ENCODE measurements around the gene MYG1. TPM values are rescaled to one million over a fixed set of nuclear protein-coding genes. Genes with fewer than 3 reads are reported as not detected.
"Not testable (repeated sequence)": the region's sequence is repeated elsewhere in the genome, so short reads cannot be mapped to it uniquely, and the experiment has no call there.

The MYG1 gene
- polyA plus RNA-seq, 2 of the 4 experiments (the other 2 are of a cell fraction), result 55.9 to 75.2 TPM

DNA sequence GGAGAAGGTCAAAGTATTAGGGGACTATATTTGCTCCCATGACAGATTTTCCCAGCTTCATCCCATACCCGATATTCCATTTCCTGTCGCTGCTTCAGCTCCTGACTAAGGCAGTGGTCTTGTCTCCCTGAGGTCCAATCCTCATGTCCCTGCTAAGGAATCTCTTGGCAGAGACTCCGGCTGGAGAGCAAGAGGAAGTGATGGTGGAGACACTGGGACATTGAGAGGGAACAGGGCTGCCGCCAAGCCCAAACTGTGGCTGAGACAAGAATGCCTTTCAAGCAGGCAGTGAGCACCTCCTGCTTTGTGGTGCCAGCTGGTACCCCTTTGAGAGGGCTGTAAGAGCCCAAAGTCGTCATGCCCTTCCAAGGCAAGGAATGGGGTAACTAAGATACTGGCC is 31.2 kb downstream of the MYG1 start:
- H3K27ac ChIP-seq, result no peak overlapping the region
- FAIRE-seq, result no peak
- 74% methylated on average over 5 of the region's 5 CpGs for WGBS (ENCODE audit: missing lambda C conversion rate)
- no peak overlapping the region for H3K4me2 ChIP-seq
- ATAC-seq, result no peak
- no peaks in the 10 kb centered on the region for H3K9me3 ChIP-seq
- peaks cover 4% of the 10 kb centered on the region; the same call in 1 of the 3 replicates for H3K4me1 ChIP-seq
- H3K4me3 ChIP-seq, result no peak overlapping the region
- no peak for DNase-seq (ENCODE audit: low read depth in 1 of 2, low spot score in 1 of 2)
- ChIA-PET CTCF (interaction anchor here (2.4 to 21.4 kb wide), 5 partner anchors 10 to 177 kb away, joined by 7 to 638 read pairs (median 137); partner anchors contain the start of genes AAAS, AMHR2 and NPFF), POLR2A (interaction anchor here (1.6 kb wide), 1 partner anchor 49 kb away, joined by 5 read pairs; no protein-coding TSS in a partner anchor)
- TF ChIP-seq CHD2 (IDR thresholded peaks at IDR 0.05; ENCODE audit: low read length, partially characterized antibody), result no peak
- no peak for TF ChIP-seq KDM1A (IDR thresholded peaks at IDR 0.05; ENCODE audit: low read depth)
- TF ChIP-seq RNF2 (IDR thresholded peaks at IDR 0.05; ENCODE audit: borderline replicate concordance, low read depth), result no peak
- TF ChIP-seq TP53 (CRISPR knock-in tag; IDR thresholded peaks at IDR 0.05), result no peak
- TF ChIP-seq NFE2L2 (conservative IDR thresholded peaks at IDR 0.05; ENCODE audit: low read length), result no peak
- TF ChIP-seq, protein P1, sequence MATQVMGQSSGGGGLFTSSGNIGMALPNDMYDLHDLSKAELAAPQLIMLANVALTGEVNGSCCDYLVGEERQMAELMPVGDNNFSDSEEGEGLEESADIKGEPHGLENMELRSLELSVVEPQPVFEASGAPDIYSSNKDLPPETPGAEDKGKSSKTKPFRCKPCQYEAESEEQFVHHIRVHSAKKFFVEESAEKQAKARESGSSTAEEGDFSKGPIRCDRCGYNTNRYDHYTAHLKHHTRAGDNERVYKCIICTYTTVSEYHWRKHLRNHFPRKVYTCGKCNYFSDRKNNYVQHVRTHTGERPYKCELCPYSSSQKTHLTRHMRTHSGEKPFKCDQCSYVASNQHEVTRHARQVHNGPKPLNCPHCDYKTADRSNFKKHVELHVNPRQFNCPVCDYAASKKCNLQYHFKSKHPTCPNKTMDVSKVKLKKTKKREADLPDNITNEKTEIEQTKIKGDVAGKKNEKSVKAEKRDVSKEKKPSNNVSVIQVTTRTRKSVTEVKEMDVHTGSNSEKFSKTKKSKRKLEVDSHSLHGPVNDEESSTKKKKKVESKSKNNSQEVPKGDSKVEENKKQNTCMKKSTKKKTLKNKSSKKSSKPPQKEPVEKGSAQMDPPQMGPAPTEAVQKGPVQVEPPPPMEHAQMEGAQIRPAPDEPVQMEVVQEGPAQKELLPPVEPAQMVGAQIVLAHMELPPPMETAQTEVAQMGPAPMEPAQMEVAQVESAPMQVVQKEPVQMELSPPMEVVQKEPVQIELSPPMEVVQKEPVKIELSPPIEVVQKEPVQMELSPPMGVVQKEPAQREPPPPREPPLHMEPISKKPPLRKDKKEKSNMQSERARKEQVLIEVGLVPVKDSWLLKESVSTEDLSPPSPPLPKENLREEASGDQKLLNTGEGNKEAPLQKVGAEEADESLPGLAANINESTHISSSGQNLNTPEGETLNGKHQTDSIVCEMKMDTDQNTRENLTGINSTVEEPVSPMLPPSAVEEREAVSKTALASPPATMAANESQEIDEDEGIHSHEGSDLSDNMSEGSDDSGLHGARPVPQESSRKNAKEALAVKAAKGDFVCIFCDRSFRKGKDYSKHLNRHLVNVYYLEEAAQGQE (IDR thresholded peaks at IDR 0.05), result no peak
- TF ChIP-seq FOSL2 (IDR thresholded peaks at IDR 0.05), result no peak
- no peak for TF ChIP-seq FOSL2 (CRISPR knock-in tag; IDR thresholded peaks at IDR 0.05)
- TF ChIP-seq TFCP2L1 (CRISPR knock-in tag; IDR thresholded peaks at IDR 0.05), result no peak
- TF ChIP-seq JUNB (IDR thresholded peaks at IDR 0.05), result no peak
- TF ChIP-seq ZC3H11A (IDR thresholded peaks at IDR 0.05), result no peak
- no peak for TF ChIP-seq MYC (IDR thresholded peaks at IDR 0.05; ENCODE audit: borderline replicate concordance, low read length)
- TF ChIP-seq, protein P2, sequence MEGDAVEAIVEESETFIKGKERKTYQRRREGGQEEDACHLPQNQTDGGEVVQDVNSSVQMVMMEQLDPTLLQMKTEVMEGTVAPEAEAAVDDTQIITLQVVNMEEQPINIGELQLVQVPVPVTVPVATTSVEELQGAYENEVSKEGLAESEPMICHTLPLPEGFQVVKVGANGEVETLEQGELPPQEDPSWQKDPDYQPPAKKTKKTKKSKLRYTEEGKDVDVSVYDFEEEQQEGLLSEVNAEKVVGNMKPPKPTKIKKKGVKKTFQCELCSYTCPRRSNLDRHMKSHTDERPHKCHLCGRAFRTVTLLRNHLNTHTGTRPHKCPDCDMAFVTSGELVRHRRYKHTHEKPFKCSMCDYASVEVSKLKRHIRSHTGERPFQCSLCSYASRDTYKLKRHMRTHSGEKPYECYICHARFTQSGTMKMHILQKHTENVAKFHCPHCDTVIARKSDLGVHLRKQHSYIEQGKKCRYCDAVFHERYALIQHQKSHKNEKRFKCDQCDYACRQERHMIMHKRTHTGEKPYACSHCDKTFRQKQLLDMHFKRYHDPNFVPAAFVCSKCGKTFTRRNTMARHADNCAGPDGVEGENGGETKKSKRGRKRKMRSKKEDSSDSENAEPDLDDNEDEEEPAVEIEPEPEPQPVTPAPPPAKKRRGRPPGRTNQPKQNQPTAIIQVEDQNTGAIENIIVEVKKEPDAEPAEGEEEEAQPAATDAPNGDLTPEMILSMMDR (IDR thresholded peaks at IDR 0.05), result no peak
- no peak for TF ChIP-seq ZNF302 (CRISPR knock-in tag; IDR thresholded peaks at IDR 0.05)
- no peak for TF ChIP-seq GATA3 (IDR thresholded peaks at IDR 0.05; ENCODE audit: borderline replicate concordance)
- no peak for TF ChIP-seq CHD4 (IDR thresholded peaks at IDR 0.05; ENCODE audit: borderline replicate concordance)
- TF ChIP-seq CBX8 (IDR thresholded peaks at IDR 0.05), result no peak
- no peak for TF ChIP-seq PHF8 (IDR thresholded peaks at IDR 0.05; ENCODE audit: borderline replicate concordance, low read depth)

DNA sequence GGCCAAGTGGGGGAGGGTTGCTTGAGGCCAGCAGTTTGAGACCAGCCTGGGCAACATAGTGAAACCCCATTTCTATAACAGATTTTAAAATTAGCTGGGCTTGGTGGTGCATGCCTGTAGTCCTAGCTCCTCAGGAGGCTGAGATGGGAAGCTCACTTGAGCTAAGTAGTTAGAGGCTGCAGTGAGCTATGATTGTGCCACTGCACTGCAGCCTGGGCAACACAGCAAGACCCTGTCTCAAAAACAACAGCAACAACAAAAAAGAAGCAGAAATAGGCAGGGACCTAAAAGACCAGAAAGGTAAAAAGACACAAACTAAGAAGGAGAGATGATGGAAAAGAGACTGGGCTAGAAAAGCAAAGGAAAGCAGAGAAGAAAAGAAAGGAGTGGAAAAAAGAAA is 32.8 kb downstream of the MYG1 start:
- H3K9me3 ChIP-seq; H3K4me3 ChIP-seq; ATAC-seq; H3K27ac ChIP-seq; H3K4me2 ChIP-seq; H3K4me1 ChIP-seq; FAIRE-seq; DNase-seq (ENCODE audit: low read depth in 1 of 2, low spot score in 1 of 2): not testable (repeated sequence)
- CTCF ChIA-PET, result interaction anchor here (1.2 to 21.4 kb wide), 6 partner anchors 8 to 176 kb away, joined by 3 to 638 read pairs (median 98); partner anchors contain the start of genes AAAS, AMHR2 and NPFF
- POLR2A ChIA-PET, result interaction anchor here (1.0 to 1.3 kb wide), 2 partner anchors 13 to 89 kb away, joined by 3 to 4 read pairs; no protein-coding TSS in a partner anchor

DNA sequence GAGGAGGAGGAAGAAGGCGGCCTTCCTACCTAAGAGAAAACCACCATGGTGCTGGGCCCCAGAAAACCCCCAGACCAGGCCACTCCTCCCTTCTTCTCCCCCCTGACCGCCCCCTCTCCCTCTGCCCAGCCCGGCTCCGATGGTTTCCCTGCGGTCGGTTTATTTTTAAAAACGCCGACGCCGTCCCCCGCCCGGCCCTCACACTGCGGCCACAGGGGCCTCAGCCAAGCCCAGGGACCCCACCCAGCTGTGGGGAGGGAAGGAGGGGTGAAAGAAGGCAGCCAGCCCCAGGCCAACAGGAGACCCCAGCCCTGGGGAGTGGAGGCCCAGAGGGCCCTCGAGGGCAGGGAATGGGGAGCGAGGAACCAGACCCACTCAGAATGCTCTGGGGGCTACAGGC is 33.2 kb downstream of the MYG1 start:
- no peaks in the 10 kb centered on the region for H3K4me1 ChIP-seq
- DNase-seq (ENCODE audit: low read depth in 1 of 2, low spot score in 1 of 2), result no peak
- no peak for TF ChIP-seq HDAC2 (IDR thresholded peaks at IDR 0.05)
- TF ChIP-seq, protein P3, sequence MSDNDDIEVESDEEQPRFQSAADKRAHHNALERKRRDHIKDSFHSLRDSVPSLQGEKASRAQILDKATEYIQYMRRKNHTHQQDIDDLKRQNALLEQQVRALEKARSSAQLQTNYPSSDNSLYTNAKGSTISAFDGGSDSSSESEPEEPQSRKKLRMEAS (IDR thresholded peaks at IDR 0.05), result no peak
- no peak for TF ChIP-seq JUN (IDR thresholded peaks at IDR 0.05)
- TF ChIP-seq, protein P4, sequence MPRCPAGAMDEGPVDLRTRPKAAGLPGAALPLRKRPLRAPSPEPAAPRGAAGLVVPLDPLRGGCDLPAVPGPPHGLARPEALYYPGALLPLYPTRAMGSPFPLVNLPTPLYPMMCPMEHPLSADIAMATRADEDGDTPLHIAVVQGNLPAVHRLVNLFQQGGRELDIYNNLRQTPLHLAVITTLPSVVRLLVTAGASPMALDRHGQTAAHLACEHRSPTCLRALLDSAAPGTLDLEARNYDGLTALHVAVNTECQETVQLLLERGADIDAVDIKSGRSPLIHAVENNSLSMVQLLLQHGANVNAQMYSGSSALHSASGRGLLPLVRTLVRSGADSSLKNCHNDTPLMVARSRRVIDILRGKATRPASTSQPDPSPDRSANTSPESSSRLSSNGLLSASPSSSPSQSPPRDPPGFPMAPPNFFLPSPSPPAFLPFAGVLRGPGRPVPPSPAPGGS (IDR thresholded peaks at IDR 0.05), result no peak
- TF ChIP-seq ZC3H11A (IDR thresholded peaks at IDR 0.05), result no peak
- TF ChIP-seq FOXS1 (CRISPR knock-in tag; IDR thresholded peaks at IDR 0.05), result no peak
- no peak for TF ChIP-seq CEBPB (IDR thresholded peaks at IDR 0.05)
- TF ChIP-seq ZSCAN20 (CRISPR knock-in tag; IDR thresholded peaks at IDR 0.05), result no peak
- no peak for TF ChIP-seq ZFP36 (IDR thresholded peaks at IDR 0.05; ENCODE audit: borderline replicate concordance, partially characterized antibody)
- TF ChIP-seq, protein P5, sequence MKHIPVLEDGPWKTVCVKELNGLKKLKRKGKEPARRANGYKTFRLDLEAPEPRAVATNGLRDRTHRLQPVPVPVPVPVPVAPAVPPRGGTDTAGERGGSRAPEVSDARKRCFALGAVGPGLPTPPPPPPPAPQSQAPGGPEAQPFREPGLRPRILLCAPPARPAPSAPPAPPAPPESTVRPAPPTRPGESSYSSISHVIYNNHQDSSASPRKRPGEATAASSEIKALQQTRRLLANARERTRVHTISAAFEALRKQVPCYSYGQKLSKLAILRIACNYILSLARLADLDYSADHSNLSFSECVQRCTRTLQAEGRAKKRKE (CRISPR knock-in tag; IDR thresholded peaks at IDR 0.05; ENCODE audit: low read depth), result no peak
- TF ChIP-seq CBX8 (IDR thresholded peaks at IDR 0.05), result no peak
- TF ChIP-seq FOSL2 (IDR thresholded peaks at IDR 0.05), result no peak
- no peak for TF ChIP-seq FOSL2 (CRISPR knock-in tag; IDR thresholded peaks at IDR 0.05)
- TF ChIP-seq TFCP2L1 (CRISPR knock-in tag; IDR thresholded peaks at IDR 0.05), result no peak
- no peak for TF ChIP-seq MYC (IDR thresholded peaks at IDR 0.05; ENCODE audit: borderline replicate concordance, low read length)
- TF ChIP-seq EP300 (IDR thresholded peaks at IDR 0.05), result no peak

More for the DNA sequence above, 33.2 kb downstream of the MYG1 start:
- no peak overlapping the region for H3K4me3 ChIP-seq
- no peak overlapping the region for H3K27ac ChIP-seq
- CTCF ChIA-PET, result interaction anchor here (0.6 to 21.4 kb wide), 11 partner anchors 7 to 175 kb away, joined by 3 to 638 read pairs (median 5); partner anchors contain the start of genes AAAS, AMHR2, MYG1 and NPFF
- H3K4me2 ChIP-seq, result no peak overlapping the region
- WGBS (ENCODE audit: missing lambda C conversion rate), result 77% methylated on average over 15 of the region's 15 CpGs
- H3K9me3 ChIP-seq, result no peaks in the 10 kb centered on the region
- FAIRE-seq (no peak), ATAC-seq (no peak)
- POLR2A ChIA-PET, result interaction anchor here (1.0 to 1.3 kb wide), 2 partner anchors 12 to 88 kb away, joined by 3 to 4 read pairs; no protein-coding TSS in a partner anchor

Data from A549 (cell line).